ENCODE measurements around the gene WDR37.

Gene WDR37

GRCh38 chr10:1172256-1172984 is 116.2 kb downstream of the WDR37 start:
- DNase-seq: no peak

- no peak for DNase-seq
Observed at GRCh38 chr10:1173091-1173490, 116.9 kb downstream of the WDR37 start.

- DNase-seq: no peak
Observed at GRCh38 chr10:1174022-1174421, 117.8 kb downstream of the WDR37 start.

DNA sequence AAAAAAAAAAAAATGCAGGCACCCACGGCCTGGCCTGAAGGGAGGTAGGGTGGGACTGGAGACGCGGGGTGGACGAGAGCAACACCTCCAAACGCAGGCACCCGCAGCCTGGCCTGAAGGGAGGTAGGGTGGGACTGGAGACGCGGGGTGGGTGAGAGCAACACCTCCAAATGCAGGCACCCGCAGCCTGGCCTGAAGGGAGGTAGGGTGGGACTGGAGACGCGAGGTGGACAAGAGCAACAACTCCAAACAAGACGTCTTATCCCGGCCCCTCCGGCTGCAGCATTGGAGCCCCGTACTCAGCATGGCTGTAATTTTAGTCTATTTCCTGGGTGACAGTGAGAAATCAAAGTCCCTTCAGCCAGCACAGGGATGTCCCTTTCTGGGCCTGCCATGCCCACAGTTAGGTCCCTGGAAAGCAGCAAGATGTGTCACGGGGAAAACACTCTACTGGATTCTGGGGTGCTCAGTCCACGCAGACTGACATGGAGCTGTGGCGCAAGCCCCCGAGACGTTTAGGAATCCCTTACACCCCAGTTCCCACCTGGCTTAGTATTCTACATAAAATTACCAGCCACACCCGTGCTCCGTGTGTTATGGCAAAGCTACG is 119.9 kb downstream of the WDR37 start:
- DNase-seq: no peak

DNA sequence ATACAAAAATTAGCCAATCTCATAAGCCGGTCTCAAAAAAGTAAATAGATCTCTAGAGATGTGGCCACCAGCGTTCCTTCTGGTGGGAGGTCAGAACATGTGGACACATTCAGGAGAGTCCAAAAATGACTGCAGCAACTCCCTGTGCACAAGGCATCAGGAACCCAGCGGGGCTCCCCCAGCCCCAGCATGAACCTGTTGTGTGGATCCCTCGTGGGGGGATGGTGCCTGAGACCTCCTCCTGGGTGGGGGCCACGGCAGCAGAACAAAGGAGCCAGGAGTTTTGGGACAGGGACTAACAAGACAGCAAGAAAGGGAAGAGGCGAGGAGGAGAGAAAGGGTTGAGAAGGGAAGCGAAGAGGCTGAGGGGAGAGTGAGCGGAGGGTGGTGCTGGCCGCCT is 121.8 kb downstream of the WDR37 start:
- DNase-seq: no peak

- no peak for DNase-seq
Observed at GRCh38 chr10:1178506-1178905, 122.3 kb downstream of the WDR37 start.

DNA sequence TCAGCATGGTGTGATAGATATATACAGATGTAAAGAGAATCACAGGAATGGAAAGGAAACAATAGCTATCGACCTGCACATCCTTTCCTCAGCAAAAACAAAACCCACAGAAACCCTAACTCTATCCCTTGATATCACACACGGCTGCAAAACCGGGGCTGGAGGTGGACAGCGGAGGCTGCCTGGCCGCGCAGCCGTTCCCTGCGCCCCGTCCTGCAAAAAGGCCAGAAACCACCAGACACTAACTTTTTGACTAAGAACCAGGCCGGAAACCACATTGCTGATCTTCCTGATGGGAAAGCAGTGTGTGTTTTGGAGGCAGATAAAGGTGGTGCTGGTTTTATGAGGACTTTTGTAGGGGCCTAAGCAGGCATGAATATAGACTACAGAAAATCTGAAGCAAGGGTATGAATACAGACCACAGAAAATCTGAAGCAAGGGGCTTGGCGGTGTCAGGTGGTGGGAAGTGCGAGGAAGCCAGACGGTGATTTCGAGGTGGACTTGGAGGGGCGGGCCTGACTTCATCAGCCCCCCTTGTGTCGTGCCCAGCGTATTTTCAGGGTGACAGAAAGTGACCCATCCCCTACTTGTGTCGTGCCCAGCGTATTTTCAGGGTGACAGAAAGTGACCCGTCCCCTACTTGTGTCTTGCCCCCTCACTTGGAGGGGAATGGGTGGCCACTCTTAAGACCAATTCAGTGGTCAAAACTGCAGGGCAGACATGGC is 123.3 kb downstream of the WDR37 start:
- DNase-seq: no peak

GRCh38 chr10:1180071-1180730 is 124.0 kb downstream of the WDR37 start:
- no peak for DNase-seq

DNA sequence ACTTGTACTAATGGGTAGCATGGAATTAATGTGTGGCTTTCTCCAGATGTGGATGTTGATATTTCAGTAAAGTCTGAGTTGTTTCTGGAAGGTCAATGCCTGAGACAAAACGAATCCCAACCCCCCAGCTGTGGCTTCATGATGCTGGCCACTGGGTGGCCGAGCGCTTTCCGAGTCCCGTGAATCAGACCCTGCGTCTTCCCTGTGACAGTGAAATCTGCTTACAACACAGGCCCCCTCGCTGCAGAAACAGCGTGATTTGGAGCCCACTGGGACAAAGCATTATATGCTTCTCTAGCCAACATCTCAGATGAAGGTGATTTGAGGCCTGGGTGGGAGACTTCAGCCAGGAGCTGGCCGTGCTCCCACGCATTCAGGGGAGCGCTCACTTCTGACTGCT is 124.7 kb downstream of the WDR37 start:
- DNase-seq: no peak

Data from CD4-positive, alpha-beta T cell treated with Interferon gamma for 1 hour (primary cell).